ENCODE data around the gene LCE3A.

GRCh38 chr1:152577168-152577567 is 45.7 kb downstream of the LCE3A start:
- no peak for TF ChIP-seq GATA2 (IDR thresholded peaks at IDR 0.05; ENCODE audit: low read depth, low read length)
- no peak for TF ChIP-seq GATA3 (IDR thresholded peaks at IDR 0.05; ENCODE audit: low read depth, low read length)

All from SH-SY5Y (cell line).